ENCODE measurements around the gene NBPF11. TPM values are rescaled to one million over a fixed set of nuclear protein-coding genes. Genes with fewer than 3 reads are reported as not detected.
"Not testable (repeated sequence)": the region's sequence is repeated elsewhere in the genome, so short reads cannot be mapped to it uniquely, and the experiment has no call there.

Gene NBPF11
- total RNA-seq, 4 donors from 2014 or later, result 5.9 to 7.3 (median 6.7) TPM

- H3K4me3 ChIP-seq, H3K4me1 ChIP-seq, H3K27me3 ChIP-seq, H3K27ac ChIP-seq, H3K9me3 ChIP-seq, ATAC-seq: not testable (repeated sequence)
- peaks cover 0 to 21% of the 10 kb centered on the region in 2 donors for H3K36me3 ChIP-seq
- 83 to 88% methylated on average over 2 of the region's 6 CpGs for WGBS, 2 donors (ENCODE audit: low coverage in 1 of 2)
Measured at GRCh38 chr1:148143223-148143622, 8.9 kb downstream of the NBPF11 start.

DNA sequence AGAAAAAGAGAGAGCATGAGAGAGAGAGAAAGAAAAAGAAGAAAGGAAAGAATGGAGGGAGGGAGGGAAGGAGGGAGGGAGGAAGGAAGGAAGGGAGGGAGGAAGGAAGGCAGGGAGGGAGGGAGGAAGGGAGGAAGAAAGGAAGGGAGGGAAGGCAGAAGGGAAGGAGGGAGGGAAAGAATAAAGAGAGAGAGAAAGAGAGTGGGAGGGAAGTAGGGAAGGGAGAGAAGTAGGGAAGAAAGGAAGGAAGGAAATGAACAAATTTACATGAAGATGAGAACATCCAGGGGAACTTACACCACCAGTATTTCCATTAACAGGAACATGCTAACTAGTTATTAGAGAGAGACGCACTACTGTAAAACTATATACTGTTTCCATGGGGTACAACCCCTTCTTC lies 10.1 kb downstream of the NBPF11 start:
- H3K27me3 ChIP-seq, H3K4me1 ChIP-seq, H3K9me3 ChIP-seq, ATAC-seq, H3K4me3 ChIP-seq, H3K27ac ChIP-seq: not testable (repeated sequence)
- peaks cover 0 to 15% of the 10 kb centered on the region in 2 donors for H3K36me3 ChIP-seq
- 100% methylated on average over 1 of the region's 1 CpG; no CpG with 5 or more reads in 1 of the 2 donors for WGBS, 2 donors (ENCODE audit: low coverage in 1 of 2)

- H3K4me3 ChIP-seq, H3K27me3 ChIP-seq, H3K4me1 ChIP-seq, H3K9me3 ChIP-seq, H3K27ac ChIP-seq, ATAC-seq: not testable (repeated sequence)
- peaks cover 0 to 21% of the 10 kb centered on the region in 2 donors for H3K36me3 ChIP-seq
- no CpG with 5 or more reads among the region's 2 CpGs for WGBS, 2 donors (ENCODE audit: low coverage in 1 of 2)
Measured at GRCh38 chr1:148138606-148139005, 13.5 kb downstream of the NBPF11 start.

- not testable (repeated sequence) for H3K4me1 ChIP-seq, H3K27ac ChIP-seq, H3K27me3 ChIP-seq, H3K4me3 ChIP-seq, H3K9me3 ChIP-seq, ATAC-seq
- peaks cover 0 to 44% of the 10 kb centered on the region in 2 donors for H3K36me3 ChIP-seq
- 80% methylated on average over 1 to 3 of the region's 5 CpGs for WGBS, 2 donors (ENCODE audit: low coverage in 1 of 2)
Measured at GRCh38 chr1:148122341-148122740, 29.7 kb downstream of the NBPF11 start.

- H3K27ac ChIP-seq, result not testable (repeated sequence)
- WGBS, 2 donors (ENCODE audit: low coverage in 1 of 2), result no CpG with 5 or more reads among the region's 5 CpGs
Measured at GRCh38 chr1:148120395-148120794, 31.7 kb downstream of the NBPF11 start.

DNA sequence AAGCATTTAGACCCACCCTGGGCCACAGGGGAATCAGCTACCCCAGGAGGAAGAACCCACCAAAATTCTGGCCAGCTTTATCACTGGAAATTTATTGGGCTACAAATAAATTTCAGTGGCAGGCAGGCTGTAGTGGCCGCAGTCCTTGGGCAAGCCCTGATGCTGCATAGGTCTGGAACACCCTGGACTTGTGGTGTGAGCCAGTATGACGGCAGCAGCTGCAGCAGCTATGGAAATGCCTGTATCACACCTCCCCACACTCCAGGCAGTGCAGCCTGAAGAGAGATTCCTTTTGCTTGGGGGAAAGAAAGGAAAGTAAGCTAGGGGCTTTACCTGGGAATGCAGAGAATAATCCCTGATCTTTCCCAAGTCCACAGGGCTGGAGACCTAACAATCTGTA lies 56.3 kb downstream of the NBPF11 start:
- not testable (repeated sequence) for H3K27me3 ChIP-seq, H3K4me1 ChIP-seq, H3K4me3 ChIP-seq, H3K27ac ChIP-seq, H3K36me3 ChIP-seq, H3K9me3 ChIP-seq, ATAC-seq
- whole genome bisulfite sequencing, 2 donors (ENCODE audit: low coverage in 1 of 2), result 40 to 58% methylated on average over 1 to 2 of the region's 2 CpGs

More at GRCh38 chr1:148120395-148120794, 31.7 kb downstream of the NBPF11 start:
- not testable (repeated sequence) for ATAC-seq, H3K27me3 ChIP-seq, H3K4me3 ChIP-seq, H3K9me3 ChIP-seq, H3K4me1 ChIP-seq
- H3K36me3 ChIP-seq, result peaks cover 0 to 41% of the 10 kb centered on the region in 2 donors
- TF ChIP-seq, protein P1, sequence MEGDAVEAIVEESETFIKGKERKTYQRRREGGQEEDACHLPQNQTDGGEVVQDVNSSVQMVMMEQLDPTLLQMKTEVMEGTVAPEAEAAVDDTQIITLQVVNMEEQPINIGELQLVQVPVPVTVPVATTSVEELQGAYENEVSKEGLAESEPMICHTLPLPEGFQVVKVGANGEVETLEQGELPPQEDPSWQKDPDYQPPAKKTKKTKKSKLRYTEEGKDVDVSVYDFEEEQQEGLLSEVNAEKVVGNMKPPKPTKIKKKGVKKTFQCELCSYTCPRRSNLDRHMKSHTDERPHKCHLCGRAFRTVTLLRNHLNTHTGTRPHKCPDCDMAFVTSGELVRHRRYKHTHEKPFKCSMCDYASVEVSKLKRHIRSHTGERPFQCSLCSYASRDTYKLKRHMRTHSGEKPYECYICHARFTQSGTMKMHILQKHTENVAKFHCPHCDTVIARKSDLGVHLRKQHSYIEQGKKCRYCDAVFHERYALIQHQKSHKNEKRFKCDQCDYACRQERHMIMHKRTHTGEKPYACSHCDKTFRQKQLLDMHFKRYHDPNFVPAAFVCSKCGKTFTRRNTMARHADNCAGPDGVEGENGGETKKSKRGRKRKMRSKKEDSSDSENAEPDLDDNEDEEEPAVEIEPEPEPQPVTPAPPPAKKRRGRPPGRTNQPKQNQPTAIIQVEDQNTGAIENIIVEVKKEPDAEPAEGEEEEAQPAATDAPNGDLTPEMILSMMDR (IDR thresholded peaks at IDR 0.05), result peak in 1 of 4 experiments; percentile 14

DNA sequence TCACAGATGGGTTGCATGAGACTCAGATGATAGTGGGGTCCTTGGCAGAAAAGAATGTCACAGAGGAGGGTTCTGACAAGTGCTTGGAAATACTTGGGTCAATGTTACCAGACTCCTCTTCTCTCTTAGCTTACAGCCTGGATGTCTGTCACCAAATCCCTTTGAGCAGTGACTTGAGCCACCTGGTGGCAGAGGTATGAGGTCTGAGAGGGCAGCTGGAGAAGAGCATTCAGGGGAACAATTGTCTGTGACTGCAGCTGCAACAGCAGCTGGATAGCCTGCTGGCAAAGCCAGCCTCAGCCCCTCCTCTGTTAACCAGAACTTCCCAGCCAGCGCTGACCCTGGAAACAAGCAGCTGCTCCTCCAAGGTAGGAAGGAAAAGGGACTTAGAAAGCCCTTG lies 65.9 kb downstream of the NBPF11 start:
- not testable (repeated sequence) for H3K4me3 ChIP-seq

DNA sequence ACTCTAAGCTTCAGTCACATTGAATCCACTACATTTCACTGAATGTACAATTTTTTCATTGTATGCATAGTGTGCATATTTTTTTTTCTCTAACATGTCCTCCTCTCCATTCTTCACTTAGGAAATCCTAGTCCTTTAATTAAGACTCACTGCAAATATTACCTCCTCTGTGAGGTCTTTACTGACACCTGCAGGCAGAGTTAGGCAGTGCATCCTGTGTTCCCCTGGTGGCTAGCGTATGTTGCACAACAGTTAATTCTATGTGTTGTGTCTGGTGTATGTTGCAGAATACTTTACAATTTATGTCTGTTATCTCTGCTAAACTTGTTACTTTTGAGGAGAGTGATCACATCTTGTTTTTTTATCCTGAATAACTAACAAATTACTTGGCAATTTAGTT lies 70.9 kb downstream of the NBPF11 start:
- H3K36me3 ChIP-seq, H3K4me3 ChIP-seq, H3K27me3 ChIP-seq, H3K9me3 ChIP-seq, H3K4me1 ChIP-seq, H3K27ac ChIP-seq: not testable (repeated sequence)
- peak; percentile 80 for ATAC-seq
- no CpG with 5 or more reads among the region's 1 CpG for WGBS, 2 donors (ENCODE audit: low coverage in 1 of 2)

More for the DNA sequence above, 65.9 kb downstream of the NBPF11 start:
- H3K36me3 ChIP-seq, ATAC-seq, H3K4me1 ChIP-seq, H3K27ac ChIP-seq, H3K9me3 ChIP-seq: not testable (repeated sequence)
- peaks cover 14% of the 10 kb centered on the region for H3K27me3 ChIP-seq
- WGBS, 2 donors (ENCODE audit: low coverage in 1 of 2), result no CpG with 5 or more reads among the region's 1 CpG

GRCh38 chr1:148078632-148079519 lies 73.2 kb downstream of the NBPF11 start:
- not testable (repeated sequence) for H3K9me3 ChIP-seq, H3K36me3 ChIP-seq, H3K27me3 ChIP-seq, H3K4me3 ChIP-seq, H3K27ac ChIP-seq, H3K4me1 ChIP-seq
- peak; percentile 59 for ATAC-seq
- no CpG with 5 or more reads among the region's 54 CpGs for WGBS, 2 donors (ENCODE audit: low coverage in 1 of 2)

GRCh38 chr1:148078090-148078489 lies 74.0 kb downstream of the NBPF11 start:
- H3K4me3 ChIP-seq, H3K9me3 ChIP-seq, H3K27ac ChIP-seq, H3K4me1 ChIP-seq, H3K36me3 ChIP-seq, H3K27me3 ChIP-seq: not testable (repeated sequence)
- no CpG with 5 or more reads among the region's 13 CpGs for WGBS, 2 donors (ENCODE audit: low coverage in 1 of 2)
- peak; percentile 61 for ATAC-seq

GRCh38 chr1:148077458-148077857 lies 74.6 kb downstream of the NBPF11 start:
- H3K9me3 ChIP-seq, H3K36me3 ChIP-seq, H3K27ac ChIP-seq, H3K27me3 ChIP-seq, ATAC-seq, H3K4me1 ChIP-seq, H3K4me3 ChIP-seq: not testable (repeated sequence)
- no CpG with 5 or more reads among the region's 3 CpGs for WGBS, 2 donors (ENCODE audit: low coverage in 1 of 2)

DNA sequence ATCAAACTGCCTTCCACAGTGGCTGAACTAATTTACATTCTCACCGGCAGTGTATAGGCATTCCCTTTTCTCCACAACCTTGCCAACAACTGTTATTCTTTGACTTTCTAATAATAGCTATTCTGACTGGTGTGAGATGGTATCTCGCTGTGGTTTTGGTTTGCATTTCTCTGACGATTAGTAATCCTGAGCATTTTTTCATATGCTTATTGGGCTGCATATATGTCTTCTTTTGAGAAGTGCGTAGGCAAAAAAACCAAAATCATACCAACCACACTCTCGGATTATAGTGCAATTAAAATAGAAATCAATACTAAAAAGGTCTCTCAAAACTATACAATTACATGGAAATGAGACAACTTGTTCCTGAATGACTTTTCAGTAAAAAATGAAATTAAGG lies 78.7 kb downstream of the NBPF11 start:
- H3K27me3 ChIP-seq, H3K4me3 ChIP-seq, H3K4me1 ChIP-seq, H3K9me3 ChIP-seq, H3K27ac ChIP-seq, ATAC-seq, H3K36me3 ChIP-seq: not testable (repeated sequence)
- no CpG with 5 or more reads among the region's 5 CpGs for WGBS, 2 donors (ENCODE audit: low coverage in 1 of 2)

DNA sequence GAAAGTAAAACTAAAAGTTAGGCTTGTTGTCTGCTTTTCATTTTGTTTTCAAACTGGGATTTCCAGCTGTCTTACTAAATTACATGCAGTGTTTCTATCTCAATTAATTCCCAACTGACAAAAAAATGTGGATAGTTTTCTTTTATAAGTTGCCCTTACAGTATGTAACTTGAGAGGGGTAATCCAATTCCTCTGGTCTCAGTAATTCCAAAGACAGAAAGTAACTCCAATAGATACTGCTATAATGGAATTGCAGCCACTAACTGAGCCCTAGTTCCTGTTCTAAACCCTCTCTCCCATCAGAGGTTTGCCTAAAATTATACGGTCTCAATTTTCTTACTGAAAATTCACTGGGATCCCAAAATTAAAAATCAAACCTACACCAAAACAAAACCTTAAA lies 83.5 kb downstream of the NBPF11 start:
- H3K27ac ChIP-seq, ATAC-seq, H3K36me3 ChIP-seq, H3K9me3 ChIP-seq, H3K4me3 ChIP-seq, H3K27me3 ChIP-seq, H3K4me1 ChIP-seq: not testable (repeated sequence)
- no CpG with 5 or more reads among the region's 1 CpG for WGBS, 2 donors (ENCODE audit: low coverage in 1 of 2)
